ENCODE data around the gene PDE11A. TPM values are rescaled to one million over a fixed set of nuclear protein-coding genes. Genes with fewer than 3 reads are reported as not detected.

PDE11A gene
- total RNA-seq, 1 experiment from 2014 or later: 0.61 TPM

GRCh38 chr2:177616066-177616465 lies 456.5 kb downstream of the PDE11A start:
- ATAC-seq (no peak), DNase-seq (ENCODE audit: low read depth, low spot score) (no peak)
- Histone ChIP-seq H3K4me3 (replicated peaks in 1 of 2; ENCODE audit: low read depth in 1 of 2, low read length in 2 of 2) (no peak overlapping the region), H3K4me2 (ENCODE audit: low read length) (no peak overlapping the region), H3K27ac (ENCODE audit: low read depth, low read length) (no peak overlapping the region), H2AFZ (ENCODE audit: low read depth, low read length, poor library complexity, severe bottlenecking) (no peak overlapping the region), H3K9ac (ENCODE audit: low read length) (no peak overlapping the region), H3K9me2 (ENCODE audit: insufficient read depth) (no peaks in the 10 kb centered on the region), H3K9me3 (ENCODE audit: control insufficient read depth in 1 of 2, insufficient read depth in 1 of 2, low read depth in 1 of 2, low read length in 2 of 2) (no peaks in the 10 kb centered on the region), H3K27me3 (ENCODE audit: insufficient read depth, low read length) (no peaks in the 10 kb centered on the region), H3K79me2 (ENCODE audit: insufficient read depth, low read length) (no peaks in the 10 kb centered on the region), H3K4me1 (ENCODE audit: control insufficient read depth in 1 of 2, insufficient read depth in 2 of 2, low read length in 2 of 2) (peaks cover 0 to 10% of the 10 kb centered on the region in 2 experiments; a peak in 1 of 4 replicates), H3K36me3 (ENCODE audit: control insufficient read depth in 1 of 2, insufficient read depth in 2 of 2, low read length in 2 of 2) (no peaks in the 10 kb centered on the region), H4K20me1 (ENCODE audit: insufficient read depth) (no peaks in the 10 kb centered on the region)
- TF ChIP-seq ZNF274 (IDR thresholded peaks at IDR 0.05; ENCODE audit: low read depth, low read length): no peak
- TF ChIP-seq EZH2phosphoT487 (IDR thresholded peaks at IDR 0.05; ENCODE audit: borderline replicate concordance): no peak
- intact Hi-C loops (cut with micrococcal nuclease): no loop called here
- RAD21 ChIA-PET (ENCODE audit: low non-redundant PET in 1 of 2, low total read pairs in 2 of 2, uncharacterized antibody in 2 of 2, unreplicated experiment in 2 of 2): no interaction called here
- CTCF ChIA-PET: interaction anchor here (3.0 kb wide), 1 partner anchor 12 kb away, joined by 12 read pairs; no protein-coding TSS in a partner anchor
- no TSS peak for BruUV-seq (replicated peaks)
- POLR2A ChIA-PET: no interaction called here

- Histone ChIP-seq H3K36me3 (ENCODE audit: control insufficient read depth in 1 of 2, insufficient read depth in 2 of 2, low read length in 2 of 2) (no peaks in the 10 kb centered on the region), H3K9ac (ENCODE audit: low read length) (no peak overlapping the region), H3K9me2 (ENCODE audit: insufficient read depth) (no peaks in the 10 kb centered on the region), H3K4me2 (ENCODE audit: low read length) (no peak overlapping the region), H3K4me1 (ENCODE audit: control insufficient read depth in 1 of 2, insufficient read depth in 2 of 2, low read length in 2 of 2) (no peaks in the 10 kb centered on the region), H4K20me1 (ENCODE audit: insufficient read depth) (no peaks in the 10 kb centered on the region), H2AFZ (ENCODE audit: low read depth, low read length, poor library complexity, severe bottlenecking) (no peak overlapping the region), H3K9me3 (ENCODE audit: control insufficient read depth in 1 of 2, insufficient read depth in 1 of 2, low read depth in 1 of 2, low read length in 2 of 2) (no peaks in the 10 kb centered on the region), H3K79me2 (ENCODE audit: insufficient read depth, low read length) (no peaks in the 10 kb centered on the region), H3K27me3 (ENCODE audit: insufficient read depth, low read length) (no peaks in the 10 kb centered on the region), H3K4me3 (replicated peaks in 1 of 2; ENCODE audit: low read depth in 1 of 2, low read length in 2 of 2) (no peak overlapping the region), H3K27ac (ENCODE audit: low read depth, low read length) (no peak overlapping the region)
- ChIA-PET POLR2A (no interaction called here), RAD21 (ENCODE audit: low non-redundant PET in 1 of 2, low total read pairs in 2 of 2, uncharacterized antibody in 2 of 2, unreplicated experiment in 2 of 2) (no interaction called here), CTCF (no interaction called here)
- no peak for TF ChIP-seq MAX (IDR thresholded peaks at IDR 0.05)
- intact Hi-C loops (cut with micrococcal nuclease): no loop called here
- ATAC-seq: no peak
- no peak for DNase-seq (ENCODE audit: low read depth, low spot score)
- no TSS peak for BruUV-seq (replicated peaks)
Measured at GRCh38 chr2:177612659-177613058, 459.9 kb downstream of the PDE11A start.
